Measurements from ENCODE around the gene MAST4.

Gene MAST4

DNA sequence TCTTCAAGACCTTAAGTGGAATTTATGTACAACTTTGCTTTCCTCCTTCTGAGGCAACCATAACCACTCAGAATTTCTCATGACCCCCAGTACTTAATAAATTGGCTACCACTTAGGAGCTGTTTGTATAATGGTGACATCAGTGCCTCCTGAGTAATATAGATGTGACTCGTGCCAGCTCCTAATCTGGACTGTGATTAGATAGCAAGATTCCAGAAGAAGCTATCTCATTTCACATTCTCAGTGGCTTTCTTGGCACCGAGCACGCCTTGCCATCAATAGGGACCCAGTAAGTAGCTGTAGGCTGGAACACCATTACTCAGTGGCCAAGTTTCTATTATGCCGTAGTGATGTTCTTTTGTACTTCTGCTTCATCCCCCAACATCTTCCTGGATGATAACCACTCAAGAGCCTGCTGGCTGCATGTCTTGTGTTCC, 371.7 kb downstream of the MAST4 start:
- no peak overlapping the region for H3K4me3 ChIP-seq (ENCODE audit: low read length)
- peak; percentile 36 for DNase-seq (ENCODE audit: low read depth)
- TF ChIP-seq, protein P1, sequence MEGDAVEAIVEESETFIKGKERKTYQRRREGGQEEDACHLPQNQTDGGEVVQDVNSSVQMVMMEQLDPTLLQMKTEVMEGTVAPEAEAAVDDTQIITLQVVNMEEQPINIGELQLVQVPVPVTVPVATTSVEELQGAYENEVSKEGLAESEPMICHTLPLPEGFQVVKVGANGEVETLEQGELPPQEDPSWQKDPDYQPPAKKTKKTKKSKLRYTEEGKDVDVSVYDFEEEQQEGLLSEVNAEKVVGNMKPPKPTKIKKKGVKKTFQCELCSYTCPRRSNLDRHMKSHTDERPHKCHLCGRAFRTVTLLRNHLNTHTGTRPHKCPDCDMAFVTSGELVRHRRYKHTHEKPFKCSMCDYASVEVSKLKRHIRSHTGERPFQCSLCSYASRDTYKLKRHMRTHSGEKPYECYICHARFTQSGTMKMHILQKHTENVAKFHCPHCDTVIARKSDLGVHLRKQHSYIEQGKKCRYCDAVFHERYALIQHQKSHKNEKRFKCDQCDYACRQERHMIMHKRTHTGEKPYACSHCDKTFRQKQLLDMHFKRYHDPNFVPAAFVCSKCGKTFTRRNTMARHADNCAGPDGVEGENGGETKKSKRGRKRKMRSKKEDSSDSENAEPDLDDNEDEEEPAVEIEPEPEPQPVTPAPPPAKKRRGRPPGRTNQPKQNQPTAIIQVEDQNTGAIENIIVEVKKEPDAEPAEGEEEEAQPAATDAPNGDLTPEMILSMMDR (IDR thresholded peaks at IDR 0.05; ENCODE audit: insufficient read depth, low read depth, low read length, missing control alignments): no peak

DNA sequence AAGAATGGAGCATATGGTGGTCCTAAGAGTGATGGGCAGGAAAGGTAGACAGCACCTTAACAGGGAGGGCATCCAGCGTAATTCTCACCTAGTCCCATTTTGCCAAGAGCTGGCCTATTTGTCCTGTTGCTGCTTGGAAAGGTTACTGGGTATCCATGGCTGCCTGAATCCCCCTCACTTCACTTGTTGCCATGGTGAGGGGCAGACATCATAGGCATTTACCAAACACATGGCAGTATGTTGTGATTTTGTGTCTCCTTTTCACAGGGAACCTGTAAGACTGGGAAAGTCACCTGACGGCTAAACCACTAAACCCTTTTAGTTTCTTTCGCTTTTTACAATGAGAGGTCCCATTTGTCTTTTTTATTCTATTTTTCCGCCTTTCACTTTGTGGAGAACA, 373.3 kb downstream of the MAST4 start:
- H3K4me3 ChIP-seq (ENCODE audit: low read length): no peak overlapping the region
- no peak for DNase-seq (ENCODE audit: low read depth)
- TF ChIP-seq, protein P1 (IDR thresholded peaks at IDR 0.05; ENCODE audit: insufficient read depth, low read depth, low read length, missing control alignments): no peak

DNA sequence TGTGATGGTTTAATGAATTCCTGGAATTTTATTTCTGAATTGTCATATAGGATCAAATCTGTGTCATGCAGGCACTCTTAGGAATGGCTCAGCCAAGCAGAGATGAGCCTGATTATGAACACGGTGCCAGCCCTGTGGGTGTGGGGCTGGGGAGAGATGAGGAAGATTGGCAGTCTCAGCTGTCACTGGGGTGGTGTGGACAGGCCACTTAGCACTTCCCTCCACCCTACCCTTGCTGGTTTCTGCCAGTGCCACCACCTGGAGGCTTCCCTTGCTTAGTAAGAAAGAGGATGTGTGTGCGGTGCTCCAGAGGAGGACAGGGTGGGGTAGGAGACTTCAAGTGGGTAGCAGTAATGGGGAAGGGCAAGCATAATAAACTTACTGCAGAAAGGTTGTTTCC, 373.8 kb downstream of the MAST4 start:
- DNase-seq (ENCODE audit: low read depth): no peak
- TF ChIP-seq, protein P1 (IDR thresholded peaks at IDR 0.05; ENCODE audit: insufficient read depth, low read depth, low read length, missing control alignments): no peak
- H3K4me3 ChIP-seq (ENCODE audit: low read length): no peak overlapping the region

DNA sequence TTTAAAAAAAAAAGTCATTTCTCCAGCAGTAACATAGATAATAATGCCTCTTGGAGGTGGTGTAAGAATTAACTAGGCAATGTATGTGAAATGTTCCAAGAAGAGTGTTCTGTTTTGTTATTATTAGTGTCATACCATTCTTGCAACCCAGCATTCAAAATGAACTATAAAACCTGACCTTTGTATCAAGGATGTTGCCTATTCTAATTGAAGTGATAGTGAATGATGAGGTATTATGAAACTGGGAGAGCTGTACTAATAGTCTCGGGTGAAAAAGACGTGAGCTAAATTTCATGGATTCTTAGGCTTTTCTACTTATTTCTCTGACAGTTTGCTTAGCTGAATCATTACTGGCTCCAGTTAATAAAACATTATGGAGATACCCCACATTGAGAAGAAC, 375.8 kb downstream of the MAST4 start:
- DNase-seq (ENCODE audit: low read depth): no peak
- no peak overlapping the region for H3K4me3 ChIP-seq (ENCODE audit: low read length)
- TF ChIP-seq, protein P1 (IDR thresholded peaks at IDR 0.05; ENCODE audit: insufficient read depth, low read depth, low read length, missing control alignments): no peak

DNA sequence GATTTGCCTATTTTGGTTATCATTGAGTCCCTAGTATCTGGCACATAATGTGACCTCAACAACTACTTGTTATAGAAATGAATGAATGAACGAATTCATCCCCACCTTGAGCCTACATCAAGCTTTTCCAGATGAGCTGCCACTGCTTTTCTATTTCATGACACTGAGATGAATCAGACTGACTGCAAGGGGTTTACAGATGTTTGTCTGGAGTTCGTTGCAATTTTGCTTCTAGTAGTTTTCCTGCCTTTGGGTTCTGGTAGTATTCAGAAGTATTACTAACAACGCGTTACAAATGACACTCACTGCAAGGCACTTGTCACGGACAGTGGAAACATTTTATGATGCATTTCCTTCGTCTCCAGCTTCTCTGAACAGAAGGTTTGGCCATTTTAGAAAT, 378.1 kb downstream of the MAST4 start:
- DNase-seq (ENCODE audit: low read depth): peak; percentile 11
- TF ChIP-seq, protein P1 (IDR thresholded peaks at IDR 0.05; ENCODE audit: insufficient read depth, low read depth, low read length, missing control alignments): no peak

DNA sequence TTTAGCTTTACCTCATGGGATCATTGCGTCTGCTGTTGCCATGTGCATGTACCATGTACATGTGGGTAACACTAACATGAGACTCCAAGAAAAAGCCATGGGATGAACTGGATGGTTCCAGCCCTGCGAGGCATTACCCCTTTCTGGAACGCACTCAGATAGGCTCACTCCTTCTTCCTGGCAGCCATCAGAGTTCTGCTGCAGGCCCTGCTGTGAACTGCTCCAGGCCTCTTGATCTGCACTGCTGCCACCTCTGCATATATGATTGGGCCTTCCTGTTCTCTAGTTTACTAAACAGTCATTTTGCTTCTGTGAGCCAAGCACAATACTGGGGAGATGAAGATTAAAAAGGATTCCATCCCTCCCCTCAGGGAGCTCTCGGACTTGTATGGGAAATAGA, 379.9 kb downstream of the MAST4 start:
- TF ChIP-seq, protein P1 (IDR thresholded peaks at IDR 0.05; ENCODE audit: insufficient read depth, low read depth, low read length, missing control alignments): no peak
- no peak for DNase-seq (ENCODE audit: low read depth)
- H3K4me3 ChIP-seq (ENCODE audit: low read length): no peak overlapping the region

More for the DNA sequence above, 378.1 kb downstream of the MAST4 start:
- no peak overlapping the region for H3K4me3 ChIP-seq (ENCODE audit: low read length)

DNA sequence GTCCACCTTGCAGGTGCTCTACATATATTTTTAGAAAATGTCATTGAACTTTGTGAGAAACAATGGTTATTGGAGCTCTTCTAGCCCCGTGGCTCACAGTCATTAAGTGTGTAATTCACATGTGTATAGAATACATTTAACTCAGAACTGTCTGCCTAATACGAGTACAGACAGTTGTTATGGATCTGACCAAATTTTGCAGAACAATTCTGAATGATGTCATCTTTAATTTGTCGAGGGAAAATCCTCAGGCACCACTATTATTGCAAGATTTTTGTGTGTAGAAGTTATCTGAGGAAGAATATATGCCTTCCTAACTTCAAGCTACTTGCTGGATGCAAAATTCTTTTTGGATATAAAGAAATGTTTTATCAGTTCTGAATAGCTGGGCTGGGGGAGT, 383.5 kb downstream of the MAST4 start:
- DNase-seq (ENCODE audit: low read depth): no peak
- H3K4me3 ChIP-seq (ENCODE audit: low read length): no peak overlapping the region
- TF ChIP-seq, protein P1 (IDR thresholded peaks at IDR 0.05; ENCODE audit: insufficient read depth, low read depth, low read length, missing control alignments): no peak

All from epithelial cell of esophagus (primary cell).